ENCODE results near the gene HSPA6. TPM values are rescaled to one million over a fixed set of nuclear protein-coding genes. Genes with fewer than 3 reads are reported as not detected.
"Not testable (repeated sequence)": the region's sequence is repeated elsewhere in the genome, so short reads cannot be mapped to it uniquely, and the experiment has no call there.

HSPA6 gene
- 0.45 and 0.84 TPM in 2 replicates for total RNA-seq (2014; rRNA removed; shearing (Covaris generic))
- polyA plus RNA-seq (2014; cell fraction: nucleus; rRNA removed) = 0.39 and 0.53 TPM in 2 replicates

DNA sequence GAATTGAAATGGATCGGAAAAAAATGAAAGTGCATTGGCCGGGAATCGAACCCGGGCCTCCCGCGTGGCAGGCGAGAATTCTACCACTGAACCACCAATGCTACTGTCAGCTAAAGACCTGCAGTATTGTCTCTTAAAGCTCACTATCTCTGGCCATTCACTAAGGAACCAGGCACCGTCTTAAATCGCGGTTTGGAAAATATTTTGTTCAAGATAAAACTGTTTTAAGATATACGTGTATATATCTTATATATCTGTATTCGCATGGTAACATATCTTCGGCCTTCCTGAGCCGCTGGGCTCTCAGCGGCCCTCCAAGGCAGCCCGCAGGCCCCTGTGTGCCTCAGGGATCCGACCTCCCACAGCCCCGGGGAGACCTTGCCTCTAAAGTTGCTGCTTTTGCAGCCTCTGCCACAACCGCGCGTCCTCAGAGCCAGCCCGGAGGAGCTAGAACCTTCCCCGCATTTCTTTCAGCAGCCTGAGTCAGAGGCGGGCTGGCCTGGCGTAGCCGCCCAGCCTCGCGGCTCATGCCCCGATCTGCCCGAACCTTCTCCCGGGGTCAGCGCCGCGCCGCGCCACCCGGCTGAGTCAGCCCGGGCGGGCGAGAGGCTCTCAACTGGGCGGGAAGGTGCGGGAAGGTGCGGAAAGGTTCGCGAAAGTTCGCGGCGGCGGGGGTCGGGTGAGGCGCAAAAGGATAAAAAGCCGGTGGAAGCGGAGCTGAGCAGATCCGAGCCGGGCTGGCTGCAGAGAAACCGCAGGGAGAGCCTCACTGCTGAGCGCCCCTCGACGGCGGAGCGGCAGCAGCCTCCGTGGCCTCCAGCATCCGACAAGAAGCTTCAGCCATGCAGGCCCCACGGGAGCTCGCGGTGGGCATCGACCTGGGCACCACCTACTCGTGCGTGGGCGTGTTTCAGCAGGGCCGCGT lies at the start of gene HSPA6:
TSS of gene HSPA6 (plus strand) at position 724 of the 925 bp plus-strand sequence. CDS start at position 843, 119 bp downstream.
- DNase-seq (ENCODE audit: extremely low read depth, low read depth) = peak; percentile 88

DNA sequence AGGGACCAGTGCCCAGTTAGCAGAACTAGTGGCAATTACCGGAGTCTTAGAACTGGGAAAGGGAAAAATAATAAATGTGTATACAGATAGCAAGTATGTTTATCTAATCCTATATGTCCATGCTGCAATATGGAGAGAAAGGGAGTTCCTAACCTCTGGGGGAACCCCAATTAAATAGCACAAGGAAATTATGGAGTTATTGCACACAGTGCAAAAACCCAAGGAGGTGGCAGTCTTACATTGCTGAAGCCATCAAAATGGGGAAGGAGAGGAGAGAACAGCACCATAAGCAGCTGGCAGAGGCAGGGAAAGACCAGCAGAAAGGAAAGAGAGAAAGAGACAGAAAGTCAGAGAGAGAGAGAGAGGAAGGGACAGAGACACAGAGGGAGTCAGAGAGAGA lies 46.6 kb upstream of the HSPA6 start:
- not testable (repeated sequence) for DNase-seq (ENCODE audit: extremely low read depth, low read depth)

DNA sequence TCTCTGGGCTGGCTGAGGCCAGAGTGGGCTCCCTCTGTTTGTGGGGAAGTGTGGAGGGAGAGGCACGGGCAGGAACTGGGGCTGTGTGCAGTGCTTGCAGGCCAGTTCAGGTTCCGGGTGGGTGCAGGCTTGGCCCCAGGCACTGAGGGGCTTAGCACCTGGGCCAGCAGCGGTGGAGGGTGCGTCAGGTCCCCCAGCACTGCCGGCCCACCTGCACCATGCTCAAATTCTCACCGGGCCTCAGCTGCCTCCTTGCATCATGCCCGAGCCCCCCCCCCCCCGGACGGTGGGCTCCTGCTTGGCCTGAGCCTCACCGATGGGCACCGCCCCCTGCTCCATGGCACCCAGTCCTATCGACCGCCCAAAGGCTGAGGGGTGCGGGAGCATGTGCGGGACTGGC lies 45.4 kb upstream of the HSPA6 start:
- no peak for DNase-seq (ENCODE audit: extremely low read depth, low read depth)

DNA sequence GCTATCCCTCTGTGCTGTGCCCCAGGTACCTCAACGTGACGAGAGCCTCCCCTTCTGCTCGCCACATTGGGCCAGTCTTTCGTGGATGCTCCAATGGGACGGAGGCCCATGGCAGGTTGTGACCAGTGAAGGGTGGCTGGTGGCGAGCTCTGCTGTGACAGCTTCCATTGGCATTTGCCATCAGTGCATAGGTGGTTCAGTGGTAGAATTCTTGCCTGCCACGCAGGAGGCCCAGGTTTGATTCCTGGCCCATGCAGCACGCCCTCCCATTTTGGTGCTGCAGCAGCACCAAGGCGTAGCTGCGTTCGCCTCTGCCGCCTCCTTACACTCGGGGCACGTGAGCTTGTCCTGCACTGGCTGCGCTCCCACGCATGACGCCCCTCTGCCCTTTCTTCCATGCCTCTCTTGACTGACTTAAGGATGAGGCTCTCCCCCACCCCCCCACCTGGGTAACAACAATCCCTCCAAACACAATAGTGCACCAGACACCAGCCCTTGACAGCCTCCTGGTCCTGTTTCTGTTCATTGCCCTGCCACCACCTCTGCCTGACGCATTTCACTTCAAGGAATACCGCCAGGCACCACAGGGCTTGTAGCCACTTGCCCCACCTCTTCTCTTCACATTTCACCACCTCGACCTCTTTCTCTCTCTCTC lies 43.8 kb upstream of the HSPA6 start:
- no peak for DNase-seq (ENCODE audit: extremely low read depth, low read depth)

DNA sequence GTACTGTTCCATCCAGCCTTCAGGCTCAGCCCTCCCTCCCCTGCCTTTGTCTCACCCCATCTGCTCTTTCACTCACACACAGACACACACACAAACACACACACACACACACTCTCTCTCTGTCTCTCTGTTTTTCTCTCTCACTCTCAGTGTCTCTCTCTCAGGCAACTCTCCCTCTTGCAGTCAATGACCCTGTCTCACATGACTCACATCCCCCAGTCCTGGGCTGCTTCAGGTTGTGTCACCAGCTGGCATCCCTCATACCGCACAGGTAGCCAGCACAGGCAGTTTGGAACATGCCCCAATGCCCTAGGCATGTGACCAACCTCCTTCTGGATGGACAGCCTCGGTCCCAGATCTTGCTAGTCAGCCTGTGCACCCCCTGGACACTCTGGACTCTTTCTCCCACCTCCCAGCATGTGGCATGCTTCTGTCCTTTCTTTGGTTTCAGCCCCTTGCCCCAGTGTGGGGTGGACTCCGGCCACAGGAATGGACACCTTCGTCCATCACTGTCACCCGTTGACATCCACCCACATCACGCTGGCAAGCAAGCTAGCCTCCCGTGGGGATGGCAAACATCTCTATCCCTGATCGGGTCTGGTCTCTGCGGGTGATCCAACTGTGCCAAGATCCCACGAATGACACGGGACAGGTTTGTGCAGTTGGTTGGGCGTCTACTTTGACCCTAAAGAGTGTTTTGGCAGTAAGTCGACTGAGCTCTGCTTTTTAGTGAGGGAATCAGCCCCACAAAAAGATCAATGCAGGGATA lies 42.5 kb upstream of the HSPA6 start:
- DNase-seq (ENCODE audit: extremely low read depth, low read depth) = no peak

DNA sequence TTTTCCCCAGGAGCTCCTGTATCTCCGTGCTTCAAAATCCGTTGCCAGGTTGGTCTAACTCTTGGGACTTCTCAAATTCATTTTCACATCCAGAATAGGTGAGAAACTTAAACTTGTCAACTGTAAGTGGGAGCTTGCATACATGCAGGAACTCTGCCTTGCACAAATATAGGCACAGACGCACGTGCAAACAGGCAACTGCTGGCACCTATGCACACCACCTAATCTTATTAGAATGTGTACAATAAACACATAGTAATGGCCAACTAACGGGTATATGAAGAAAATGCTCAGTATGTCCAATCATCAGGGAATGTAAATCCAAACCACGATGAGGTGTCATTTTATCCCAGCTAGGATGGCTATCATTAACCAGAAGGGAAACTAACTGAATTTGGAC lies 41.7 kb upstream of the HSPA6 start:
- no peak for DNase-seq (ENCODE audit: extremely low read depth, low read depth)

DNA sequence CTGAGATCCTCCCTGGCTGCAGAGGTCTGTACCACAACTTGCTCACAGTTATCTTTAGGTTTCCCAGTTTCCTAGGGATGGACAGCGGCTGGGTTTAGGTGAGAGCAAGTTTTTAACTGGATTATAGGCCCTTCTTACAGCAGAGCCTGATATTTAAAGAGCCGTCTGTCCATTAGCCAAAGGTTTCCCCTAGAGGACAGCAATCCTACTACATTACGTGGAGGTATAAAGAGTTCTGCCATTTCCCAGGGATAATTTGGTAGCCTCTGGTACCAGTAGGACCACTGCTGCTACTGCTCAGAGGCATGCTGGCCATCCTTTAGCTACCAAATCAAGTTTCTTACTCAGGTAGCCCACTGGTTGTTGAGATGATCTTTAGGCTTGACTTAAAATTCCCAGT lies 41.0 kb upstream of the HSPA6 start:
- DNase-seq (ENCODE audit: extremely low read depth, low read depth) = no peak

DNA sequence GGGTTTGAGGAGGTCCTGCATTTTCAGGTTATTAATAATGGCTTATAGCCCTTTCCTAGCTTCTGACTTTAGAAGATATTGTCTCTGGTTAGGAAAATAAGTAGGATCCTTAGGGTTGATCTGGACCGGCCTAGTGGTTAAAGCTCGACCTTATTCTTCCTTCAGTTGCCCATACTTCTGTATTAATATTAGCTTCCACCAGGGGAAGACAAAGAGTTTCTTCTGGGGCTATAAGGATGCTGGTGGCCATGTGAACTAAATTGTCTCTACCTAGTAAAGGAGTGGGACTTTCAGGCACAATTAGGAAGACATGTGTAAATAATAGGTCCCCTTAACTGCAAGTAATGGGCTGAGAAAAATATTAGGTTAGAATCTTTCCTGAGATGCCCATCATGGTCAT lies 39.7 kb upstream of the HSPA6 start:
- no peak for DNase-seq (ENCODE audit: extremely low read depth, low read depth)

DNA sequence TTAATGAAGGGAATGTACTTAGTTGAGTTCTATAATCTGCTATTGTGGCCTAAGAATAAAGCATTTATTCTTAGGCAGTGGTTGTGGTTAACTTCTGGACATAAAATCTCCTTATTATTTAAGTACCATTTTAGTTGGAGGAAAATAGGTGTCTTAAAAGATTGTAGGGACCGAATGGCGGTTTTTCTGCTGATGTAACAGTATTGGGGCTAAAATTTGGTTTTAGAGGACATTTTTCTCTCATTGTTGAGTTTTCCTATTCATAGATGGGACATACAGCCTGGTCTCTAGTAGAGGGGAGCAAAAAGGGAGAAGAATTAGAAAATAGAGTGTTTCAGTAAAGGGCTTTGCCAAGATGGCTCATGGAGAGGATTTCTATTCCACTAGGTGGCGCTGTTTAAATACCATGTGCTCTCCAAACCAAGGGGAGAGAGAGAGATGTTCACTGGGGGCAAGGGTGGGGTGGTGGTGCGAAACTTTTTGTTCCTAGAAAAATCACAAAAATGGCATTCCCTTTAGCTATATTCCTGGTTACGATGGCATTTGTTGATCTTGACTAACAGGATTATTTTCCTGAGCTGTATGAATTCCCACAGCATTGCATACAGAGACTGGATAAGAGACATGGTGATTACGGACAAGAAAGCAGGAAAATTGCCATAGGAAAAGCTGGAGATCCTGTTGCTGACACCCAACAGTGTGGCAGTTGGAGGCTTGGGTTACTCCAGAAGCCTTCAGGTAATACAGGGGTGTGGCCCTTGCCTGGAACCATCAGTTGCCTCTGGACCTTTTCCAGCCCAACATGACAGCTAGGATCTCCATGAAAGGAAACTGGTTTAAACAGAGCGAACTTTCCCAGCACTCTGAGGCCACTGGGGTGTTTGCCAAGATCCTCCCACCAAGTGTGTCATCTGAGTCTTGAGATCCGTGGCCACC lies 37.3 kb upstream of the HSPA6 start:
- peak; percentile 74 for DNase-seq (ENCODE audit: extremely low read depth, low read depth)

DNA sequence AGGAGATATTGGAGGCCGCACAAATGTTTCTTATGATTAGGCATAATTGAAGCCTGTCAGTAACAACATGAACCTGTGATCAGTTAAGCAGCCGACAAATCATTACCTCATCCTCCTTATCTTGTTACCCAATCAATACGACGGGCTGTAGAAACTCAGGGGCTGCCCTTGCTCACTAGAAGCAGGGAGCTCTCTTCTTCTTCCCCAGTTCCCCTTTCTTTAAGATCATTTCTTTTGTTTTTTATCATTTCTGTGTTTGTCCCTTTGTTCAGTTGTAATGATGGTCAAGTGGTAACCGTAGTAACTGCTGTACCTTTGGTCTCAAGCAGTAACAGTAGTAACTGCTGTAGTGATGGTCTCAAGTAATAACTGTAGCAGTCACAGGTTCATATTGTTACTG lies 32.9 kb upstream of the HSPA6 start:
- no peak for DNase-seq (ENCODE audit: extremely low read depth, low read depth)

DNA sequence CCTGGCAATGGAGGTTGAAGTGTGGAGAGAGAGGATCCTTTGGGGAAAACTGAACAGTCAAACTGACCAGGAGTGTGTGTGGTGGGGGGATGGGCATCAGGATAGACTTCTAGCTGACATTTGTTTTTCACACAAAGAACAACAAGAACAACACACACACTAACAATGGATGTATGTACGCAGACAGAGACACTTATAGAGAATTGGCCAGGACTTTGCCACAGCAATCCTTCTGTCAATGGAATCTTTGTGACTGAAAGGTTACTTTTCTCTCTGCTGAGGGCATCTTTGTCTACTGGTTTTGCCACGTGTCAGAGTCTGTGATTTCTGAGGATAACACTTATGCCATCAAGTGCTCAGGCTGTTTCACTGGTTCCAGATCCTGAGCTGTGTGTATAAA lies 31.5 kb upstream of the HSPA6 start:
- DNase-seq (ENCODE audit: extremely low read depth, low read depth) = no peak

DNA sequence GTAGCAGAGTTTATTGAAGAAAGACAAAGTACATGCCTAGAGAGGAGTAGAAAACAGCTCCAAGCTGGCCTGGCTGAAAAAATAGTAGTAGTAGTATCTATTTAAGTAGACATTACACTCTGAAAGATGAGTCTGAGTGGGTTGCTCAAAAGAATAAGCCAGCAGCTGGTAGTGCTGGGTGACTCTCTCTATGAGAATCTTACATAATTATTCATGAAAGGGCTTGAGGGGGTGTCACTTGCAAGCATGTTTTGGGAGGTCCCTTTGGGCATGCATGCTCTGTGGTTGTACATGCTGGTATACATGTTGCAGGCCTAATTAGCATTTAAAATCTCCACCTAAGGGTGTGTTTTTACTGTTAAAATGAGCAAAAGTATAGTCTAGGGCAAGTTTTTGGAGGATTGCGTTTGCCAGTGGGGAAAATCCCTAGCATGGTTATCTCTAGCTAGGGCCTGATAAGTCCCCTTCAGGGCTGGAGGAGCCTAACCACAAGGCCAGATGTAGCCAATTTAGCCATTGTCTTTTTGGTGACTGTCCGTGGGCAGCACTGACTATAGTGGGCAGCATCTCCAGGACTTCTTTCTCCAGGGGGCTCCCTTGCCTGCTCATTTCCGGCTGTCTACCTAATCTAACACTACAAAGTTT lies 30.1 kb upstream of the HSPA6 start:
- DNase-seq (ENCODE audit: extremely low read depth, low read depth) = no peak

DNA sequence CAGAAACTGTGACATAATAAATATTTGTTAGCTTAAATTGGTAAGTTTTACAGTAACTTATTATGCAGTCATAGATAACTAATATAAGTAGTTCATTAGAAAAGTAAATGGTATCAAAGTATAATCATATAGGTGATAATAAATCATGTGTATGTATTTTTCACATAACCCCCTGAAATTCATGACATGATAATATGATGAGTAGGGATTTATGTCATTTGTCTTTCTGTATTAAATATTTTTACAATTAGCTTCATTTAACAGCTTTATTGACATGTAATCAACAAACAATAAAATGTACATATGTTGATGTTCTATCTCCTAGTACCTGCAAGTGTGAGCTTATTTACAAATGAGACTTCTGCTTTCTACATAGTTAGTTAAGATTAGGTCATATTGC lies 28.9 kb upstream of the HSPA6 start:
- DNase-seq (ENCODE audit: extremely low read depth, low read depth) = no peak

DNA sequence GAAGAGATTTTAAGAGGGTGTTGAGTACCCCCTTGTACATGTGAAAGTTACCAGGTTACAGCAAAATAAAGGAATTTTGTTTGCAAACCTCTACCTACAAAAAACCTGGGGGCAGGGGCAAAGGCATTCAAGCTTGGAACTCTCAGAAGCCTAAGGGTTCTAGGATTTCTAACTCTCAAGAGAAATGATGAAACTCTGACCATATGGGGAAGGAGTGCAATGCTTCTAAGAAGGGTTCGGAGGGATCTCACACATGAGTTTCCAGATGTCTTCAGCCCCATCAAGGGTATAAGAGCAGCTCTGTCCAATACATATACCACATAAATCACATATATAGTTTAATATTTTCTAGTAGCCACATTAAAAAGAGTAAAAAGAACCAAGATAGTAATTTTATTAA lies 26.4 kb upstream of the HSPA6 start:
- no peak for DNase-seq (ENCODE audit: extremely low read depth, low read depth)

DNA sequence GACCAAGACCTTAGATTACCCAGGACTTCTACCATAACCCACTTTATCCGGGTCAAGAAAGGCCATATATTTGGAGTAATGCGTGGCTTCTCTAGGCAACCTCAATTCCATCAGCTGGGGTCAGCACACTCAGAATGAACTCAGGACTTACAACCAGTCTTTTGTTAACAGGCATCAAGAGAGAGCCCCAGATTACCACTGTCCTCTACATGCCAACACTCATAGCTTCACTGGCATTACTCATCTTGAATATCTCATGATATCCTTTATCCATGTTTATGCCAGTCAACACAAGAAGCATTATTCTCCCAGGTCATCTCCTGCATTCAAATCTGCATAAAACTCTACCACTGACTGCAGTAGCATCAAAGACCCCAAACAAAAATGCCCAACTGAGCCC lies 25.7 kb upstream of the HSPA6 start:
- no peak for DNase-seq (ENCODE audit: extremely low read depth, low read depth)

DNA sequence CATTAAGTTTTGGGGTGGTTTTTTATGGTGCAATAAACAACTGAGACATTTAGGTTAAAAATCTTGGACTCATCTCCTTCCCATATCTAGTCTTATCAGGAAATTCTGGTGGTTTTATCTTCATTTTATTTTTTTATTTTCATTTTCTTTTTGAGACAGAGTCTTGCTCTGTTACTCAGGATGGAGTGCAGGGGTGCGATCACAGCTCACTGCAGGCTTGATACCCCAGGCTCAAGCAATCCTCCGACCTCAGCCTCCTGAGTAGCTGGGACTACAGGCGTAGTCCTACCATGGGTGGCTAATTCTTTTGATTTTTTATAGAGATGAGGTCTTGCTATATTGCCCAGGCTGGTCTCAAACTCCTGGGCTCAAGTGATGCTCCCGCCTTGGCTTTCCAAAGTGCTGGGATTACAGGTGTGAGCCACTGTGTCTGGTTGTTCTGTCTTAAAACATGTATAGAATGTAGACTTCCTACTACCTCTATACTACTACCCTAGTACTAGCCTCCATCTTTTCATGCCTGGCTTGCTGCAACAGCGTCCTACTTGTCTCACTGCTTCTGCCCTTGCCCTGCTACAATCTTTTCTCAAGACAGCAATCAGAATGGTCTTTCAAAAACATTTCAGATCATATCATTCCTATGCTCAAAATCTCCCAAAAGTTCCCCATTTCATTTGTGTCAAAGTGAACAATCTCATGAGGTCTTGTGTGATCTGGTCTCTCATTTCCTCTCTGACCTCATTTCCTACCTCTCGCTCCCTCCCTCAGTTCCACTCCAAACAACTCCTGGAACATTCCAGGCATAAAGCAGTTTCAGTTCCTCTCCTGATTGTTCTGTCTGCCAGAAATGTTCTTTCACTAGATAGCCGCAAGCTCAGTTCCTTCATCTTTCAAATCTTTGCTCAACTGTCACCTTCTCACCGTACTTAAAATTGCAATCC lies 25.0 kb upstream of the HSPA6 start:
- no peak for DNase-seq (ENCODE audit: extremely low read depth, low read depth)

DNA sequence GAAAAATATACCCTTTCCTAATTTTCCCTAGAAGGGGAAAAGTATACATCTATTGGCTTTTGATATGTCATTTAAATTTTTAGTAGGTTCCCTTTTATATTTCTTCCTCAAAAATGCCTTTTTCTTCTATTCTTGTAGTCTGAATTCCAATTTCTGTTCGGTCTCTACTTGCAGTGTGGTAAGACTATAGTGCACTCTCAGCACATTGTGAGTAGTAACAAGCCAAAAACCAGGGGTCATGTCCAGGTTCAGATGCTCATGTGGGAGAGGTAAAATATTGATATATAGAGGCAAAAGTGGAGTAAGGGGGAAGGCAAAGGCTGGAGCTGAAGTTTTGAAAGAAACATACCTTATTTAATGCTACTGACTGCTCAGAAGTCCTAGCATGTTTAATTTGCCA lies 23.1 kb upstream of the HSPA6 start:
- no peak for DNase-seq (ENCODE audit: extremely low read depth, low read depth)

DNA sequence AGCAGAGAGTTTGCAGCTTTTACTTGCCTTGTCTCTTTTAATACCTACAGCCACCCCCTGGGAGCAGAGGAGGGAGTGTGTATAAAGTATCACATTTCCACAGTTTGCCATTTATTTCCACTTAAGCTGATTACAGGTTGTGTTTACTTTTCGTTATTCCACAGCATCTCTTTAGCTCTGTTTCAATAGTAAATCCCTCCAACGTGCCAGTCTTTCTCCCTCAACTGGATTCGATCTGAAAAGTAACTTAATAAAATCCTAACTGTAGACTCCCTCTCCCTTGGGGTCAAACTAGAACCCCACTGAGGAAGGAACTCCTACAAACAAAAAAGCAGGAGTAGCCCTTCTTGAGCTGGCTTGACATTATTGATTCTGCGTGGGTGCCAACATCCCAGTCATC lies 22.2 kb upstream of the HSPA6 start:
- no peak for DNase-seq (ENCODE audit: extremely low read depth, low read depth)

Measured in NCI-H460 (cell line).